Activated T-cell treated with anti-CD3 and anti-CD28 coated beads for 1 hour (primary cell): ENCODE results near the gene GPX1.
"Not testable (repeated sequence)": the region's sequence is repeated elsewhere in the genome, so short reads cannot be mapped to it uniquely, and the experiment has no call there.

Source experiments
- DNase-seq: peaks from one replicate; pipeline ENCODE4 v3.0.0-alpha.2; 2020; ENCODE audit warnings: low read depth

Gene GPX1

GRCh38 chr3:49357443-49358216 is 523 bp downstream of the GPX1 start:
- DNase-seq, result peak; percentile 30

- DNase-seq, result not testable (repeated sequence)
Measured at GRCh38 chr3:49357095-49357442, 1.1 kb downstream of the GPX1 start.

- DNase-seq, result no peak
Measured at GRCh38 chr3:49352890-49353421, 5.2 kb downstream of the GPX1 start.

GRCh38 chr3:49352281-49352680 is 5.9 kb downstream of the GPX1 start:
- DNase-seq, result no peak

GRCh38 chr3:49351521-49352011 is 6.6 kb downstream of the GPX1 start:
- DNase-seq, result no peak

- DNase-seq, result no peak
Measured at GRCh38 chr3:49349348-49350114, 8.6 kb downstream of the GPX1 start.

GRCh38 chr3:49348361-49348760 is 9.8 kb downstream of the GPX1 start:
- DNase-seq, result not testable (repeated sequence)

GRCh38 chr3:49346797-49347251 is 11.3 kb downstream of the GPX1 start:
- DNase-seq, result no peak

GRCh38 chr3:49343163-49343562 is 15.0 kb downstream of the GPX1 start:
- DNase-seq, result no peak

- no peak for DNase-seq
Measured at GRCh38 chr3:49341996-49342395, 16.2 kb downstream of the GPX1 start.

GRCh38 chr3:49339941-49340800 is 18.0 kb downstream of the GPX1 start, which contains the start of gene USP4:
TSS of gene USP4 (minus strand) at chr3:49340053. CDS start at chr3:49340024, 29 bp downstream.
- peak; percentile 89 for DNase-seq

- DNase-seq, result peak; percentile 3
Measured at GRCh38 chr3:49339581-49339940, 18.6 kb downstream of the GPX1 start.

GRCh38 chr3:49333916-49334633 is 24.1 kb downstream of the GPX1 start:
- DNase-seq, result no peak

GRCh38 chr3:49333091-49333490 is 25.1 kb downstream of the GPX1 start:
- no peak for DNase-seq

- DNase-seq, result no peak
Measured at GRCh38 chr3:49329186-49329585, 29.0 kb downstream of the GPX1 start.

- DNase-seq, result not testable (repeated sequence)
Measured at GRCh38 chr3:49328350-49328749, 29.8 kb downstream of the GPX1 start.

GRCh38 chr3:49327485-49327884 is 30.7 kb downstream of the GPX1 start:
- no peak for DNase-seq

- no peak for DNase-seq
Measured at GRCh38 chr3:49324768-49325167, 33.4 kb downstream of the GPX1 start.

GRCh38 chr3:49316696-49317457 is 41.3 kb downstream of the GPX1 start:
- no peak for DNase-seq

GRCh38 chr3:49313896-49314688 is 44.1 kb downstream of the GPX1 start:
- DNase-seq, result no peak
